ENCODE measurements around the gene STIM1.

The STIM1 gene

DNA sequence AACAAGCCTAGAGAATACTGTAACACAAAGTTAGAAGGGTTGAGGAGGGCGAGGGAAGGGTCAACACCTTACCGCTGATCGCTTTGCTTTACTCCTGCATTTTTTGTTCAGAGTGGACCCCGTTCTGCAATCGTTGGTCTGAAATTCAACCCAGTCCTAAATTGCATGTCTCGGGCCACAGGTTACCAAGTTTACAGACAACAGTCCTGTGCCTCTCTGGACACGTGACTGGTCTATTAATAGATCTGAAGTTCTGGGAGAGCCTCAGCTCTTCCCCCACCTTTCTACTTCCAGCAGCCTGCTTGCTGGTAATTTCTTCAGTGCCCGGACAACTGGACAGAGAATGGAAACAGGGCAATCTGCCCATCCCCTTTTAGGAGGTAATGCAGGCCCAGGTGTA is 74.2 kb downstream of the STIM1 start:
- H3K4me3 ChIP-seq: no peak overlapping the region
- H3K27ac ChIP-seq: no peak overlapping the region
- no peak for DNase-seq (ENCODE audit: low read depth, low spot score)
- TF ChIP-seq FOXP2 (optimal IDR thresholded peaks at IDR 0.05; ENCODE audit: control extremely low read depth, extremely low read length, insufficient read depth) (no peak), POLR2AphosphoS5 (IDR thresholded peaks at IDR 0.05; ENCODE audit: borderline replicate concordance, low read depth, low read length) (no peak), EZH2 (IDR thresholded peaks at IDR 0.05) (no peak)
- no peak overlapping the region for H3K9ac ChIP-seq (ENCODE audit: insufficient read length)
- H3K9me3 ChIP-seq (ENCODE audit: low read depth, low read length): no peaks in the 10 kb centered on the region
- H3K36me3 ChIP-seq (ENCODE audit: insufficient read depth, low read length): no peaks in the 10 kb centered on the region

DNA sequence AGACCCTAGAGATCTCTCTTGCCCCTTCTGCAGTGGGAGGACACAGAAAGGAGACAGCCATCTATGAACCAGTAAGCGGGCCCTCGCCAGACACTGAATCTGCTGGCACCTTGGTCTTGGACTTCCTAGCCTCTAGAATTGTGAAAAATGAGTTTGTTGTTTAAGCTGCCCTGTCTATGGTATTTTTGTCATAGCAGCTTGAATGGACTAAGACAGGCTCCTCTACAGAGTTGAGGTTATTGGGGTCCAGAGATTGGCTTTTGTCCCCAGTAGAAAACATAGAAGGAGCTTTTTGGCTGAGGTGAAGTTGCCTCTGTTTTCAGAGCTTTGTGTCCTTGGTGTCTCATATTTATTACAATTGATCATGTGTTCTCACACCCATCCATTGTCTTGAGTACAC is 77.2 kb downstream of the STIM1 start:
- DNase-seq (ENCODE audit: low read depth, low spot score): no peak
- Histone ChIP-seq H3K27ac (no peak overlapping the region), H3K9ac (ENCODE audit: insufficient read length) (no peak overlapping the region), H3K9me3 (ENCODE audit: low read depth, low read length) (no peaks in the 10 kb centered on the region), H3K36me3 (ENCODE audit: insufficient read depth, low read length) (no peaks in the 10 kb centered on the region), H3K4me3 (no peak overlapping the region)
- TF ChIP-seq POLR2AphosphoS5 (IDR thresholded peaks at IDR 0.05; ENCODE audit: borderline replicate concordance, low read depth, low read length) (no peak), FOXP2 (optimal IDR thresholded peaks at IDR 0.05; ENCODE audit: control extremely low read depth, extremely low read length, insufficient read depth) (no peak), EZH2 (IDR thresholded peaks at IDR 0.05) (no peak)

DNA sequence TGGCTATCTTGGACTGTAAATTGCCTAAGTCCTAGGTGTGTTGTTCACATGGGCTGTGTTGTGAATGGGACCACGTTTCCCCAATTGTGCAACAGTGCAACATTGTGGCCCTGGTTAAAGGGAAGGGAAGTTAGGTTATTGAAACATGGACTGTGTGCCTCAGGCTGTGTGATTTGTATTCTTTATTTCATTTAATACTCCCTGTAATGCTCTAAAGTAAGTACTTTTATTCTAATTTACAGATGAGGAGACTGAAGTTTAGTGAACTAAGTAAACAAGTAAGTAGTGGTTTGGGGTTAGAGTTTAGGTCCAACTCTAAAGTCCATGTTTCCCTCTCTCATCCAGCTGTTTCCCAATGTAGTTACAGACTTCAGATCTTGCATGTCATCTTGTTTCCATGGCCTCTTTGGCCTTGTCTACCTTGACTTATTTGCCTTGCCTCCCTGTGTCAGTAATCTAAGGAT is 77.7 kb downstream of the STIM1 start:
- no peak overlapping the region for H3K4me3 ChIP-seq
- TF ChIP-seq FOXP2 (optimal IDR thresholded peaks at IDR 0.05; ENCODE audit: control extremely low read depth, extremely low read length, insufficient read depth) (no peak), POLR2AphosphoS5 (IDR thresholded peaks at IDR 0.05; ENCODE audit: borderline replicate concordance, low read depth, low read length) (no peak), EZH2 (IDR thresholded peaks at IDR 0.05) (no peak)
- no peak overlapping the region for H3K27ac ChIP-seq
- no peaks in the 10 kb centered on the region for H3K9me3 ChIP-seq (ENCODE audit: low read depth, low read length)
- no peak overlapping the region for H3K9ac ChIP-seq (ENCODE audit: insufficient read length)
- no peaks in the 10 kb centered on the region for H3K36me3 ChIP-seq (ENCODE audit: insufficient read depth, low read length)
- DNase-seq (ENCODE audit: low read depth, low spot score): no peak

DNA sequence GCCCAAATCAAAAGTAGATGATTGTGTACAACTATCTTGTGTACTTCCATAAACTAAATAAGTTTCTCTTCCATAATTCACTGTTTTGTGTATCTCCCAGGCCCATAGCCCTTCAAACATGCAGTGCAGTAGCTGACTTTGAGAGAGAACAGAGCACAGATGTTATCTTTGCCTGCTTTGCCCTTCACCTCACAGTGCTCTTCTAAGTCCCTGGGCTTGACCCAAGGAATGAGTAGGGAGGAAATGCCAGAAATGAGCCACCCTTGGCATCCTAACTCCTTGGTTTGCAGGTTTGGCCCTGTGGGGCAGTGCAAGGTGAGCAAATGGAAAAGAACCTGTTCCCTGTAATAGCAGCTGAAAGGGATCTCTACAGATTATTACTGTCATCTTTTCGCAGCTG is 79.2 kb downstream of the STIM1 start:
- TF ChIP-seq EZH2 (IDR thresholded peaks at IDR 0.05): no peak
- DNase-seq (ENCODE audit: low read depth, low spot score): no peak
- Histone ChIP-seq H3K4me3 (no peak overlapping the region), H3K27ac (no peak overlapping the region), H3K36me3 (ENCODE audit: insufficient read depth, low read length) (no peaks in the 10 kb centered on the region), H3K9me3 (ENCODE audit: low read depth, low read length) (no peaks in the 10 kb centered on the region), H3K9ac (ENCODE audit: insufficient read length) (no peak overlapping the region)

DNA sequence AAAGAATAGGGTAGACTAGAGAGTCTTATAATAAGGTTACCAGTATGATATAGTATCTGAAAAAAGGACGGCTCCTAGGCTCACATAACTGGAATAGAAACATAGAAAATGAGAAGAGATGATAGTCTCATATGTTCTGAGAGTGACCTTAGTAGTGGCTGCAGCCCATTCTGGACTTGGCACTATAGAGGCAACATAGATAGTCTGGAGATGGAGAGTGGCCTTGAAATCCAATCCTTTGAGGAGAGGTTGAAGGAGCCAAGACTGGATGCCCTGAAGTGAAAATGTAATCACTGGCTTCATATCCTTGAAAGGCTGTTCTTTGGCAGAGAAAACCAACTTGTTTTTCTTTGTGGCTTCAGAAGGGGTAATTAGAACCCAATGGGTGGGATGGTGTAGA is 81.1 kb downstream of the STIM1 start:
- Histone ChIP-seq H3K4me3 (no peak overlapping the region), H3K9me3 (ENCODE audit: low read depth, low read length) (no peaks in the 10 kb centered on the region), H3K27ac (no peak overlapping the region), H3K36me3 (ENCODE audit: insufficient read depth, low read length) (no peaks in the 10 kb centered on the region), H3K9ac (ENCODE audit: insufficient read length) (no peak overlapping the region)
- TF ChIP-seq POLR2AphosphoS5 (IDR thresholded peaks at IDR 0.05; ENCODE audit: borderline replicate concordance, low read depth, low read length) (no peak), FOXP2 (optimal IDR thresholded peaks at IDR 0.05; ENCODE audit: control extremely low read depth, extremely low read length, insufficient read depth) (no peak), EZH2 (IDR thresholded peaks at IDR 0.05) (no peak)
- no peak for DNase-seq (ENCODE audit: low read depth, low spot score)

DNA sequence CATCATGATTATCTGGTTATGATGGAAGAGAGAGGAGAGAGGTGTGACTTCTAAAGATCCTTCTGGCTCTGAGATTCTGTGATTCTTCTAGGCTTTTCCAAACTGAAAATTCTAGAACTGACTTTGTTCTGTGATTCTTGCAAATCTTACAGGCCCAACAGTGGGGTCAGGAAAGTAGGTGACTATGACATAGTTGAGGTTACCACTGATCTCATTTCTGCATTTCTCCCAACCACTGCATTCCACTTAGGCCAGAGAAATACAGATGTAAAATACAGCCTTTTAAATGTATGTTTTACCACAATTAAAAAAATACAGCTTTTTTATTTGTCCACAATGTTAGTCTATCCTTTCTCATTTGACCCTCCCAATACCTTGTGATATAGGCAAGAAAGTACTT is 83.7 kb downstream of the STIM1 start:
- Histone ChIP-seq H3K27ac (no peak overlapping the region), H3K36me3 (ENCODE audit: insufficient read depth, low read length) (no peaks in the 10 kb centered on the region), H3K9ac (ENCODE audit: insufficient read length) (no peak overlapping the region), H3K4me3 (no peak overlapping the region), H3K9me3 (ENCODE audit: low read depth, low read length) (no peaks in the 10 kb centered on the region)
- no peak for DNase-seq (ENCODE audit: low read depth, low spot score)
- TF ChIP-seq FOXP2 (optimal IDR thresholded peaks at IDR 0.05; ENCODE audit: control extremely low read depth, extremely low read length, insufficient read depth) (no peak), EZH2 (IDR thresholded peaks at IDR 0.05) (no peak)

DNA sequence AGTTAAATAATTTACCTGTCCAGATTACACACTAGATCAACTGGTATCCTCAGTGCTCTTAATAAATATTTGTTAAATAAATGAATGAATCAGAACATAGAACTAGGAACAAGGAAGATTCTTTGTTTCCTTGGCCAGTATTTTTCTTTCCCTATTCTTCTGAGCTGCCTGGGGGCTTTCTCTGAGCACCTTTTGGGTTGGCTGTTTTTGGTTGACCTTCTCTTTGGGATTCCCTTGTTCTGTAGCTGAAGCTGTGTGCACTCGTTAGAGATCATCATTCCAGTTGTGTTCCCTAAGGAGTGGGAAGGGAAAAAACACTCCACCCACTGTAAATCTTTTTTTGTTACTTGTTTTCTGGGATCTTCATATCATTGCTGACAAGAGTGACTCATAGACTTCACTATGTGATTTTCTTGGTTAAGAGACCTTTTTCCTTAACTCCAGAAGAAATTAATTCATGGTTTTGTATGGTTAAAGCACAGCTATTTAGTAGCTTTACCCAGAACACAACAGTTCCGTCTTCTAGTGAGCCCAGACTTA is 84.3 kb downstream of the STIM1 start:
- DNase-seq (ENCODE audit: low read depth, low spot score): no peak
- Histone ChIP-seq H3K27ac (no peak overlapping the region), H3K9ac (ENCODE audit: insufficient read length) (no peak overlapping the region), H3K9me3 (ENCODE audit: low read depth, low read length) (no peaks in the 10 kb centered on the region), H3K4me3 (no peak overlapping the region), H3K36me3 (ENCODE audit: insufficient read depth, low read length) (no peaks in the 10 kb centered on the region)
- no peak for TF ChIP-seq POLR2AphosphoS5 (IDR thresholded peaks at IDR 0.05; ENCODE audit: borderline replicate concordance, low read depth, low read length)
- no peak for TF ChIP-seq EZH2 (IDR thresholded peaks at IDR 0.05)
- TF ChIP-seq FOXP2 (optimal IDR thresholded peaks at IDR 0.05; ENCODE audit: control extremely low read depth, extremely low read length, insufficient read depth): no peak

DNA sequence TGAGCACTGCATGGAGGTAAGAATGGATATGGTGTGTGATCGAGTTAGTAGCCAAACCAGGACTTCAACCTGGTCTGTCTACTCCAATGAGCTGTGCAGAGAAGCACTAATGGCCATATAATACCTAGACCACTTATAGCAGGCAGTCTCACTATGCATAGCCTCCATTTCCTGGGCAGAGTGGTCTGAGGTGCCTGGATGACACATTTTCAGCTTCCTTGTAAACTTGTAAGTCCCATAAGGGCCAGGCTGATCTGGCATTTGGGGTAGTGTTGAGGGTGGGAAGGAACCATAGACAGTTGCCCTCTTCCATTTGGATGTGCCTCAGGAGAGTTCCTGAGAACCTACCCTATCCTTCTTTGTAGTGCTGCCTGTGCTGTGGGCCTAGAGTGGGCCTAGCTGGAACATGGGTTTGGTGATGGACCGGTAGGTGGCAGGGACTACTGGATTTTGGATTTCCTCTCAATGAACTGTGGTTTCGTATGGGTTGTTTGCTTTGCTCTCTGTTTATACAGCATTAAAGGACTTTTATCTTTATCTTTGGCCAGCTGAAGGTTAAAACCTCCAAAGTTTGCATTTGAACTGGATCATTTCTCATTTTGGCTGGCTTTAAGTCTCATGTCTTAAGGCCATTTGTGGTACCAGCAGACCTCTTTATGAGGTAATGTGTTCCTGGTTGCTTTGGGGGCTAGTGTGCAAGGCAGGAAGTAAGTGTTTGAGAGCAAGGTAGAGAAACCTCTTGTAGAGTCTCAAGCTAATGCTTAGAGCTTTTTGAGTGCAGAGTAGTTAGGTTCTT is 86.9 kb downstream of the STIM1 start:
- no peak overlapping the region for H3K27ac ChIP-seq
- H3K36me3 ChIP-seq (ENCODE audit: insufficient read depth, low read length): no peaks in the 10 kb centered on the region
- no peak for DNase-seq (ENCODE audit: low read depth, low spot score)
- no peak overlapping the region for H3K9ac ChIP-seq (ENCODE audit: insufficient read length)
- no peak overlapping the region for H3K4me3 ChIP-seq
- TF ChIP-seq POLR2AphosphoS5 (IDR thresholded peaks at IDR 0.05; ENCODE audit: borderline replicate concordance, low read depth, low read length): no peak
- no peak for TF ChIP-seq EZH2 (IDR thresholded peaks at IDR 0.05)
- TF ChIP-seq FOXP2 (optimal IDR thresholded peaks at IDR 0.05; ENCODE audit: control extremely low read depth, extremely low read length, insufficient read depth): no peak
- no peaks in the 10 kb centered on the region for H3K9me3 ChIP-seq (ENCODE audit: low read depth, low read length)
